ENCODE measurements around the gene C10orf53.

- TF ChIP-seq ZNF18 (tag by site-specific recombination; IDR thresholded peaks at IDR 0.05) (no peak), BCL11A (tag by site-specific recombination; IDR thresholded peaks at IDR 0.05; ENCODE audit: low read depth) (no peak)
- TF ChIP-seq, protein P1, sequence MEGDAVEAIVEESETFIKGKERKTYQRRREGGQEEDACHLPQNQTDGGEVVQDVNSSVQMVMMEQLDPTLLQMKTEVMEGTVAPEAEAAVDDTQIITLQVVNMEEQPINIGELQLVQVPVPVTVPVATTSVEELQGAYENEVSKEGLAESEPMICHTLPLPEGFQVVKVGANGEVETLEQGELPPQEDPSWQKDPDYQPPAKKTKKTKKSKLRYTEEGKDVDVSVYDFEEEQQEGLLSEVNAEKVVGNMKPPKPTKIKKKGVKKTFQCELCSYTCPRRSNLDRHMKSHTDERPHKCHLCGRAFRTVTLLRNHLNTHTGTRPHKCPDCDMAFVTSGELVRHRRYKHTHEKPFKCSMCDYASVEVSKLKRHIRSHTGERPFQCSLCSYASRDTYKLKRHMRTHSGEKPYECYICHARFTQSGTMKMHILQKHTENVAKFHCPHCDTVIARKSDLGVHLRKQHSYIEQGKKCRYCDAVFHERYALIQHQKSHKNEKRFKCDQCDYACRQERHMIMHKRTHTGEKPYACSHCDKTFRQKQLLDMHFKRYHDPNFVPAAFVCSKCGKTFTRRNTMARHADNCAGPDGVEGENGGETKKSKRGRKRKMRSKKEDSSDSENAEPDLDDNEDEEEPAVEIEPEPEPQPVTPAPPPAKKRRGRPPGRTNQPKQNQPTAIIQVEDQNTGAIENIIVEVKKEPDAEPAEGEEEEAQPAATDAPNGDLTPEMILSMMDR (tag by site-specific recombination; IDR thresholded peaks at IDR 0.05), result no peak
Observed at GRCh38 chr10:49663596-49663995, 15.9 kb upstream of the C10orf53 start.
